CD4-positive, alpha-beta T cell treated with Interleukin-2 at 100 ng/mL for 4 hours (primary cell): ENCODE results near the gene ASTN1.

Experiments
- DNase-seq: peaks from one replicate; pipeline ENCODE4 v3.0.0-alpha.2; 2020; ENCODE audit warnings: low spot score

The ASTN1 gene

GRCh38 chr1:176838276-176838995 is 326.1 kb downstream of the ASTN1 start:
- no peak for DNase-seq

GRCh38 chr1:176837708-176838107 is 326.8 kb downstream of the ASTN1 start:
- no peak for DNase-seq

- no peak for DNase-seq
Observed at GRCh38 chr1:176831150-176831549, 333.4 kb downstream of the ASTN1 start.

GRCh38 chr1:176829261-176829660 is 335.3 kb downstream of the ASTN1 start:
- no peak for DNase-seq

GRCh38 chr1:176826265-176826664 is 338.2 kb downstream of the ASTN1 start:
- DNase-seq, result no peak

- no peak for DNase-seq
Observed at GRCh38 chr1:176820391-176821031, 344.0 kb downstream of the ASTN1 start.

GRCh38 chr1:176816232-176816631 is 348.3 kb downstream of the ASTN1 start:
- DNase-seq, result no peak

GRCh38 chr1:176815621-176816020 is 348.9 kb downstream of the ASTN1 start:
- no peak for DNase-seq

GRCh38 chr1:176811511-176812288 is 352.8 kb downstream of the ASTN1 start:
- no peak for DNase-seq

GRCh38 chr1:176809292-176809691 is 355.2 kb downstream of the ASTN1 start:
- no peak for DNase-seq
